ENCODE data around the gene MYO1D. TPM values are rescaled to one million over a fixed set of nuclear protein-coding genes. Genes with fewer than 3 reads are reported as not detected.
"Not testable (repeated sequence)": the region's sequence is repeated elsewhere in the genome, so short reads cannot be mapped to it uniquely, and the experiment has no call there.

MYO1D gene
- total and polyA plus RNA-seq, 5 donors, result 5.8 to 17.0 (median 10.4) TPM

DNA sequence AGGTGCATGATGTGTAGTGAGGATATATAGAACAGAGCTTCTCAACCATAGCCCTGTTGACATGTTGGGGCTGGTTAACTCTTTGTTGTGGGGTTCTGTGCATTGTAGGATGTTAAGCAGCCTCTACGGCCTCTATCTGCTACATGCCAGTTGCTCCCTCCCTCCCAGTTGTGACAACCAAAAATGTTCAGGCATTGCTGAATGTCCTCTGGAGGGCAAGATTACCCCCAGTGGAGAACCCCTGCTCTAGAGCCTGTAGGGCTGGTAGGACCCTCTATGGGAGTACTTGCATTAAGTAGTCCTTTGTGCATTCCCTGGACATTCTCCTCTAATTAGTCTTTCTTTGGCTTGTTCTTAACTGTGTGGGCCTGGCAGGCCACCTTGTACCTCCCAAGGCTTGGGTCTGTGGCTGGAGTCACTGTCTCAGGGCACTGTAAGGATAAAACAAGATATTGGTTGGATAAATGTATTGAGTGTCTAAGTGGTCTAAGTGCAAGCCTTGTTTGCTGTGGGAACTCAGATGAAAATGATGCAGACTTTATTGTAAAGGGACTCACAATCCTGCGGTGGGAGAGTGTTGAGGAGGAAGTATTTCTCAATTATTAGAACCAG, 19.8 kb upstream of the MYO1D start:
- Histone ChIP-seq H3K27me3 (ENCODE audit: control insufficient read depth, insufficient read depth) (no peaks in the 10 kb centered on the region), H3K4me3 (ENCODE audit: low read length) (no peak overlapping the region), H3K9me3 (ENCODE audit: control insufficient read depth, low read length) (no peaks in the 10 kb centered on the region), H3K4me1 (ENCODE audit: control insufficient read depth, insufficient read depth, low read length) (no peaks in the 10 kb centered on the region), H3K27ac (ENCODE audit: low read length) (no peak overlapping the region)
- ATAC-seq (peak in 1 of 2 donors; percentile 38), DNase-seq (no peak)
- WGBS, result 61% methylated on average over 2 of the region's 2 CpGs
- intact Hi-C loops (cut with DNase I), result no loop called here

GRCh38 chr17:32894245-32894644, 17.3 kb upstream of the MYO1D start:
- ATAC-seq (no peak), DNase-seq (no peak)
- no peaks in the 10 kb centered on the region for H3K9me3 ChIP-seq (ENCODE audit: control insufficient read depth, low read length)
- intact Hi-C loops (cut with DNase I), result no loop called here
- 26% methylated on average over 4 of the region's 4 CpGs for WGBS
- no peaks in the 10 kb centered on the region for H3K27me3 ChIP-seq (ENCODE audit: control insufficient read depth, insufficient read depth)
- no peak overlapping the region for H3K27ac ChIP-seq (ENCODE audit: low read length)
- no peak overlapping the region for H3K4me3 ChIP-seq (ENCODE audit: low read length)
- H3K4me1 ChIP-seq (ENCODE audit: control insufficient read depth, insufficient read depth, low read length), result no peaks in the 10 kb centered on the region

DNA sequence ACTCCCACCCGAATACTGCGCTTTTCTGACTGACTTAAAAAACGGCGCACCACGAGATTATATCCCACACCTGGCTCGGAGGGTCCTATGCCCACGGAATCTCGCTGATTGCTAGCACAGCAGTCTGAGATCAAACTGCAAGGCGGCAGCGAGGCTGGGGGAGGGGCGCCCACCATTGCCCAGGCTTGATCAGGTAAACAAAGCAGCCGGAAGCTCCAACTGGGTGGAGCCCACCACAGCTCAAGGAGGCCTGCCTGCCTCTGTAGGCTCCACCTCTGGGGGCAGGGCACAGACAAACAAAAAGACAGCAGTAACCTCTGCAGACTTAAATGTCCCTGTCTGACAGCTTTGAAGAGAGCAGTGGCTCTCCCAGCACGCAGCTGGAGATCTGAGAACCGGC, 10.5 kb upstream of the MYO1D start:
- H3K4me3 ChIP-seq (ENCODE audit: low read length); ATAC-seq; H3K27ac ChIP-seq (ENCODE audit: low read length); H3K9me3 ChIP-seq (ENCODE audit: control insufficient read depth, low read length); intact Hi-C loops (cut with DNase I); DNase-seq; H3K4me1 ChIP-seq (ENCODE audit: control insufficient read depth, insufficient read depth, low read length); H3K27me3 ChIP-seq (ENCODE audit: control insufficient read depth, insufficient read depth): not testable (repeated sequence)
- WGBS, result 63% methylated on average over 4 of the region's 14 CpGs

DNA sequence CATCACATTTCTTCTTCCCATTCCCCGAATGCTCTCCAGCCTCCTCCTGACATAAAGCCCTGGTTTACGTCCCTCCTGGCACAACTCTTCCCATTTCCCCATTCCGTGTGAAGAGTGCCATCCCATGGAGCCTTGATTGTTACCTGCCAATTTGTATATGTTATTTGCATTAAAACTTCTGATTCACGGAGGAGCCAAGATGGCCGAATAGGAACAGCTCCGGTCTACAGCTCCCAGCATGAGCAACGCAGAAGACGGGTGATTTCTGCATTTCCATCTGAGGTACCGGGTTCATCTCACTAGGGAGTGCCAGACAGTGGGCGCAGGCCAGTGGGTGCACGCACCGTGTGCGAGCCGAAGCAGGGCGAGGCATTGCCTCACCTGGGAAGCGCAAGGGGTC, 10.0 kb upstream of the MYO1D start:
- H3K4me3 ChIP-seq (ENCODE audit: low read length); H3K9me3 ChIP-seq (ENCODE audit: control insufficient read depth, low read length); H3K27me3 ChIP-seq (ENCODE audit: control insufficient read depth, insufficient read depth); DNase-seq; H3K4me1 ChIP-seq (ENCODE audit: control insufficient read depth, insufficient read depth, low read length); H3K27ac ChIP-seq (ENCODE audit: low read length); ATAC-seq; intact Hi-C loops (cut with DNase I): not testable (repeated sequence)
- WGBS, result 92% methylated on average over 8 of the region's 16 CpGs

DNA sequence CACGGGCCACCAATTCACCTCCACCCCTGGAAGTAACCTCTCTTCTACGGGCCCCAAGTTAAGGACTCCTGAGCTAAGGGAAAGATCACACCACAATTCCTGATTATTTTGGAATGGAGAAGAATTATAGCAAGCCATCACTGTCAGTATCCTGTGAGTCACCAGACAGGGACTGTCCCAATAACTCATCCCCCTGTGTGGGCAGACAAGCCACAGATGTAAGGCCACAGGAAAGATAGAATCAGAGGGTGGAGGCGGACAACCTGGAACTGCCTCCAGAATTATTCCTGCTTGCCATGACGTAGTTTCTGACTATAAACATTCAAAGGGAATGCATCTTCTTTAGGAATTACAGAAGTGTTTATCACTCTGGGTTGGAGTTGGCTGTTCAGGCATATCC, 5.8 kb upstream of the MYO1D start:
- H3K27ac ChIP-seq (ENCODE audit: low read length), result no peak overlapping the region
- ATAC-seq (no peak), DNase-seq (no peak)
- H3K9me3 ChIP-seq (ENCODE audit: control insufficient read depth, low read length), result no peaks in the 10 kb centered on the region
- H3K4me1 ChIP-seq (ENCODE audit: control insufficient read depth, insufficient read depth, low read length), result no peaks in the 10 kb centered on the region
- no peaks in the 10 kb centered on the region for H3K27me3 ChIP-seq (ENCODE audit: control insufficient read depth, insufficient read depth)
- 76% methylated on average over 4 of the region's 4 CpGs for WGBS
- no peak overlapping the region for H3K4me3 ChIP-seq (ENCODE audit: low read length)
- intact Hi-C loops (cut with DNase I), result no loop called here

GRCh38 chr17:32882029-32882428, 5.1 kb upstream of the MYO1D start:
- WGBS, result 55% methylated on average over 6 of the region's 6 CpGs
- intact Hi-C loops (cut with DNase I), result no loop called here
- ATAC-seq (no peak), DNase-seq (no peak)
- no peaks in the 10 kb centered on the region for H3K27me3 ChIP-seq (ENCODE audit: control insufficient read depth, insufficient read depth)
- H3K4me3 ChIP-seq (ENCODE audit: low read length), result no peak overlapping the region
- no peak overlapping the region for H3K27ac ChIP-seq (ENCODE audit: low read length)
- H3K9me3 ChIP-seq (ENCODE audit: control insufficient read depth, low read length), result no peaks in the 10 kb centered on the region
- H3K4me1 ChIP-seq (ENCODE audit: control insufficient read depth, insufficient read depth, low read length), result no peaks in the 10 kb centered on the region

DNA sequence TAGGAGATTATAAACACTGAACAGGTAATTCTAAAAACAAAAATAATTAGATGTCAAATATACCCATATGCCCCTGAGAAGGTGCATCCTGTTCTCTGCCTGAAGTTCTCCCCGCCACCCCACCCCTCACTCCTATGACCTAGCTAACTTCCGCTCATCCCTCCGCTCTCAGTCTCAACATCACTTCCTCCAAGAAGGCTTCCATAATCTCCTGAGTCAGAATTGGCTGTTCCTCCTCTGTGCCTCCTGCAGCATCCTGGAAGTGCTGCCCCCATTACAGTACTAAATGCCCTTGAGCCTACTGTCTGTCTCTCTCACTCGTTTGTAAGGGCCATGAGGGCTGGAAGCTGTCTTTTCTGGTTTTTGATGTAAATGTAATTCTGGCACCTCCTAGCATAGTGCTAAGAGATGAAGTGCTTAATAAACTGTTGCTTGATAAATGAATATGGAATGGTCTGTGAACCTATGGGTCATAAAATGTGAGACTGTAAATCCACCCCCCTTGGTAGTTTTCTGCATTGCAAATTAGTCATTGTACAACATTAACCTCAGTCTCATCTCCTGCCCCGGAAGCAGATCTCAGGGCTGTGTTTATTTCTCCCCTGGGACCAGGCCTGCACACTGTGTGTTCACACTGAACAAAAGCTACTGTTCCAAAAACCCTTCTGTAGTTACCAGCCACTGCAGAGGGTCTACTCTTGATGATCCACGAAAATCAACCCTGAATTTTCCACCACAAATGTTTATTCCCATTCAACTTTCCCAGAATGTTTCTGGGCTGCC, 3.9 kb upstream of the MYO1D start:
- Histone ChIP-seq H3K27me3 (ENCODE audit: control insufficient read depth, insufficient read depth) (no peaks in the 10 kb centered on the region), H3K9me3 (ENCODE audit: control insufficient read depth, low read length) (no peaks in the 10 kb centered on the region), H3K4me1 (ENCODE audit: control insufficient read depth, insufficient read depth, low read length) (no peaks in the 10 kb centered on the region), H3K4me3 (ENCODE audit: low read length) (no peak overlapping the region), H3K27ac (ENCODE audit: low read length) (no peak overlapping the region)
- ATAC-seq (no peak), DNase-seq (no peak)
- intact Hi-C loops (cut with DNase I), result no loop called here
- 74% methylated on average over 6 of the region's 6 CpGs for WGBS

- Histone ChIP-seq H3K27me3 (ENCODE audit: control insufficient read depth, insufficient read depth) (no peaks in the 10 kb centered on the region), H3K9me3 (ENCODE audit: control insufficient read depth, low read length) (no peaks in the 10 kb centered on the region), H3K4me1 (ENCODE audit: control insufficient read depth, insufficient read depth, low read length) (no peaks in the 10 kb centered on the region), H3K27ac (ENCODE audit: low read length) (no peak overlapping the region), H3K4me3 (ENCODE audit: low read length) (no peak overlapping the region)
- 91% methylated on average over 1 of the region's 1 CpG for WGBS
- intact Hi-C loops (cut with DNase I), result loop anchor here in 2 of 4 donors (10.0 kb wide), 2 partner anchors 46 to 94 kb away; partner anchors contain the start of gene TMEM98 (in 1 of the 2)
- ATAC-seq (no peak), DNase-seq (no peak)
Measured at GRCh38 chr17:32879134-32879533, 2.2 kb upstream of the MYO1D start.

GRCh38 chr17:32878211-32878610, 1.3 kb upstream of the MYO1D start:
- DNase-seq (peak; percentile 46 to 60 (median 53)), ATAC-seq (no peak)
- intact Hi-C loops (cut with DNase I), result loop anchor here in 2 of 4 donors (10.0 kb wide), 2 partner anchors 47 to 93 kb away; partner anchors contain the start of gene TMEM98 (in 1 of the 2)
- Histone ChIP-seq H3K4me3 (ENCODE audit: low read length) (no peak overlapping the region), H3K27ac (ENCODE audit: low read length) (no peak overlapping the region), H3K9me3 (ENCODE audit: control insufficient read depth, low read length) (no peaks in the 10 kb centered on the region), H3K27me3 (ENCODE audit: control insufficient read depth, insufficient read depth) (no peaks in the 10 kb centered on the region), H3K4me1 (ENCODE audit: control insufficient read depth, insufficient read depth, low read length) (no peaks in the 10 kb centered on the region)
- 81% methylated on average over 3 of the region's 3 CpGs for WGBS

GRCh38 chr17:32877164-32877764, 340 bp upstream of the MYO1D start:
- peak overlapping the region; percentile 80 for H3K27ac ChIP-seq (ENCODE audit: low read length)
- H3K27me3 ChIP-seq (ENCODE audit: control insufficient read depth, insufficient read depth), result no peaks in the 10 kb centered on the region
- peak overlapping the region; percentile 91 for H3K4me3 ChIP-seq (ENCODE audit: low read length)
- 1% methylated on average over 44 of the region's 44 CpGs for WGBS
- DNase-seq, result peak; percentile 92 to 98 (median 97)
- no peaks in the 10 kb centered on the region for H3K4me1 ChIP-seq (ENCODE audit: control insufficient read depth, insufficient read depth, low read length)
- ATAC-seq, result peak; percentile 99
- H3K9me3 ChIP-seq (ENCODE audit: control insufficient read depth, low read length), result no peaks in the 10 kb centered on the region
- intact Hi-C loops (cut with DNase I), result loop anchor here (2.0 to 10.0 kb wide), 3 partner anchors 48 to 94 kb away; partner anchors contain the start of gene TMEM98 (in 1 of the 4)

GRCh38 chr17:32875923-32876416, 954 bp downstream of the MYO1D start:
- intact Hi-C loops (cut with DNase I), result loop anchor here (2.0 to 10.0 kb wide), 3 partner anchors 49 to 93 kb away; partner anchors contain the start of gene TMEM98 (in 1 of the 4)
- ATAC-seq (peak in 1 of 2 donors; percentile 20), DNase-seq (no peak)
- H3K4me1 ChIP-seq (ENCODE audit: control insufficient read depth, insufficient read depth, low read length), result no peaks in the 10 kb centered on the region
- 4% methylated on average over 15 of the region's 15 CpGs for whole genome bisulfite sequencing
- peak overlapping the region; percentile 91 for H3K4me3 ChIP-seq (ENCODE audit: low read length)
- no peaks in the 10 kb centered on the region for H3K9me3 ChIP-seq (ENCODE audit: control insufficient read depth, low read length)
- H3K27me3 ChIP-seq (ENCODE audit: control insufficient read depth, insufficient read depth), result no peaks in the 10 kb centered on the region
- H3K27ac ChIP-seq (ENCODE audit: low read length), result no peak overlapping the region

Measured in right cardiac atrium (tissue), 5 donors.